ENCODE data around the gene ZNF407.

ZNF407 gene

DNA sequence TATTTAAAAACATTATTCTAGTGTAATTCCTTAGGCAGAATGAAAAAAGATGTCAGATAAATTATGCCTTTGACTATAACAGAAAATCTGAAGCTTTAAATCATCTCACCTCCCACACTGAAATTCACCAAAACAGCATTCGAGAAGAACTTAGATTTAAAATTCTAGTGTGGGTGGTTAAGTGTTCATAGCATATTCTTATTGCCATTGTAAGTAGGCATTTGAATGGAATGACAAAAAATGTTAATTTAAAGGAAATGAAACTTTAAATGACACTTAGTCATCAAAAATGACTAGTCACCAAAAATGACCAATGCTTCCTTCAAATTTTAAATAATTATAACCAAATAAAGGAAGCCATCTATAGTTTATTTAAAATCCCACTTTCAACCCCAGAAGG is 7.0 kb upstream of the ZNF407 start:
- no peak overlapping the region for H2AFZ ChIP-seq (ENCODE audit: low read length)
- H3K9me2 ChIP-seq (replicated peaks; ENCODE audit: insufficient read depth, low read length), result no peaks in the 10 kb centered on the region
- no peak overlapping the region for H3K4me2 ChIP-seq (ENCODE audit: low read depth, low read length)
- no peak overlapping the region for H3K4me3 ChIP-seq (ENCODE audit: low read length)
- H3K27me3 ChIP-seq (replicated peaks; ENCODE audit: insufficient read depth, low read length), result no peaks in the 10 kb centered on the region
- H3K36me3 ChIP-seq (replicated peaks; ENCODE audit: insufficient read depth, low read length), result no peaks in the 10 kb centered on the region
- no peak overlapping the region for H3K27ac ChIP-seq (ENCODE audit: low read length)
- H3K9ac ChIP-seq (ENCODE audit: low read length), result no peak overlapping the region
- H3K4me1 ChIP-seq (ENCODE audit: low read length), result peaks cover 43% of the 10 kb centered on the region
- no peaks in the 10 kb centered on the region for H3K9me3 ChIP-seq (replicated peaks; ENCODE audit: insufficient read depth, low read length)
- TF ChIP-seq EZH2phosphoT487 (IDR thresholded peaks at IDR 0.05; ENCODE audit: low read length), result no peak
- TF ChIP-seq, protein P1, sequence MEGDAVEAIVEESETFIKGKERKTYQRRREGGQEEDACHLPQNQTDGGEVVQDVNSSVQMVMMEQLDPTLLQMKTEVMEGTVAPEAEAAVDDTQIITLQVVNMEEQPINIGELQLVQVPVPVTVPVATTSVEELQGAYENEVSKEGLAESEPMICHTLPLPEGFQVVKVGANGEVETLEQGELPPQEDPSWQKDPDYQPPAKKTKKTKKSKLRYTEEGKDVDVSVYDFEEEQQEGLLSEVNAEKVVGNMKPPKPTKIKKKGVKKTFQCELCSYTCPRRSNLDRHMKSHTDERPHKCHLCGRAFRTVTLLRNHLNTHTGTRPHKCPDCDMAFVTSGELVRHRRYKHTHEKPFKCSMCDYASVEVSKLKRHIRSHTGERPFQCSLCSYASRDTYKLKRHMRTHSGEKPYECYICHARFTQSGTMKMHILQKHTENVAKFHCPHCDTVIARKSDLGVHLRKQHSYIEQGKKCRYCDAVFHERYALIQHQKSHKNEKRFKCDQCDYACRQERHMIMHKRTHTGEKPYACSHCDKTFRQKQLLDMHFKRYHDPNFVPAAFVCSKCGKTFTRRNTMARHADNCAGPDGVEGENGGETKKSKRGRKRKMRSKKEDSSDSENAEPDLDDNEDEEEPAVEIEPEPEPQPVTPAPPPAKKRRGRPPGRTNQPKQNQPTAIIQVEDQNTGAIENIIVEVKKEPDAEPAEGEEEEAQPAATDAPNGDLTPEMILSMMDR (IDR thresholded peaks at IDR 0.05; ENCODE audit: low read length), result no peak
- TF ChIP-seq EZH2 (optimal IDR thresholded peaks at IDR 0.05; ENCODE audit: low read depth, low read length), result no peak
- no peaks in the 10 kb centered on the region for H4K20me1 ChIP-seq (ENCODE audit: insufficient read depth, low read length)
- 0 out of 2 replicates have a peak, but pooled peaks cover 6% of the 10 kb centered on the region for H3K79me2 ChIP-seq (ENCODE audit: low read length)
- H3F3A ChIP-seq (ENCODE audit: insufficient read depth, low read length), result peaks cover 17% of the 10 kb centered on the region
- DNase-seq, result no peak

DNA sequence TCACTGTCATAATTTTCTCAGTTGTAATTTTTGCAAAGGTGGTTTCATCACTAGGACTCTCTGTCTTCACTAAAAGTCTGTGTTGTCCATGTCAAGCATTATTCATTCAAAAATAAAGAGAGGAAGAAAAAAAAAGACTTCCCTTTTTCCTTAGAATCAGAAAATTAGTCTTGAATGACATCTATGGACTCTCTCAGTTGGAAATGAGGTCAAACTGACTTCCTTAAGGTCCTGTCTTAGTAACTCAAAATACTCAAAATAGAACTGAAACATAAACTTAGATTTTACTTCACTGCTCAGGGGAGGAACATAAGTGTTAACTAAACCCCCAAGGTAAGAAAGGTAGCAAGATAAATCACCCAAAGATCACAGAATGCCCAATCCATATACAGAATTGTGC is 2.2 kb upstream of the ZNF407 start:
- Histone ChIP-seq H3K9ac (ENCODE audit: low read length) (no peak overlapping the region), H3K4me1 (ENCODE audit: low read length) (peaks cover 34% of the 10 kb centered on the region), H3K79me2 (ENCODE audit: low read length) (peaks cover 41% of the 10 kb centered on the region), H3K9me3 (replicated peaks; ENCODE audit: insufficient read depth, low read length) (no peaks in the 10 kb centered on the region), H3K27ac (ENCODE audit: low read length) (peak overlapping the region; percentile 10; the same call in 1 of the 2 replicates), H3K4me2 (ENCODE audit: low read depth, low read length) (peak overlapping the region; percentile 76; the same call in 1 of the 2 replicates), H2AFZ (ENCODE audit: low read length) (no peak overlapping the region), H4K20me1 (ENCODE audit: insufficient read depth, low read length) (no peaks in the 10 kb centered on the region), H3K36me3 (replicated peaks; ENCODE audit: insufficient read depth, low read length) (no peaks in the 10 kb centered on the region), H3K27me3 (replicated peaks; ENCODE audit: insufficient read depth, low read length) (no peaks in the 10 kb centered on the region), H3K4me3 (ENCODE audit: low read length) (no peak overlapping the region), H3K9me2 (replicated peaks; ENCODE audit: insufficient read depth, low read length) (no peaks in the 10 kb centered on the region), H3F3A (ENCODE audit: insufficient read depth, low read length) (peaks cover 16% of the 10 kb centered on the region)
- TF ChIP-seq EZH2phosphoT487 (IDR thresholded peaks at IDR 0.05; ENCODE audit: low read length) (no peak), EZH2 (optimal IDR thresholded peaks at IDR 0.05; ENCODE audit: low read depth, low read length) (no peak)
- TF ChIP-seq, protein P1 (IDR thresholded peaks at IDR 0.05; ENCODE audit: low read length), result no peak
- DNase-seq, result no peak

DNA sequence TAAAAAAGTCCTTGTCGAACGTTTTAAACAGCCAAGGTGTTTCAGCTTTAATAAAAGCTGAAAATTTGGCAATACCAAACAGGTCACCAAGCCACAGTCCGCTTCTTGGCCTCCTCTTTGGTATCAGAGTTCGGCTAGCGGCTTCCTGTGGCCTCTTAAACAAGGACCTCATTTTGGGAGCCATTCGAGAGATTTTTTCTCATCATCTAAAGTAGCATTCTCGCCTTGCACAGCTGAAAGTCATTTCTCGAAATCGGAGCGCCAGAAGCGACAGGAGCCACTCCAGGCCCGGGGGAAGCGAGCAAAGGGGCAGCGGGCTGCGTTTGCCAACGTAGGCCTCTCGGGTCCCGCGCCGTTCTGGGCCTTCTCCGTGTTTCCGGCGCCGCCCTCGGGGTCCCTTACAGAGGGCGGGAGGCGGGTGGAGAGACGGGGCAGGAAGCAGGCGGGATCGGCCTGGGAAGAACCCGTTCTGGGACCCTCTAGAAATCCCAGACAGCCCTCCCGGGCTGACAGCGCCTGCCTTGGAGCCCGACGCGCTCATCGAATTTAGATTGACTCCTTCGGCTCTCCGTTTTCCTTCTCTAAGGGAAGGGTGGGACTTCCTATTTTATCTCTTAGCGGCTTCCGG is 522 bp upstream of the ZNF407 start:
- TF ChIP-seq, protein P1 (IDR thresholded peaks at IDR 0.05; ENCODE audit: low read length), result no peak
- no peak for TF ChIP-seq EZH2phosphoT487 (IDR thresholded peaks at IDR 0.05; ENCODE audit: low read length)
- no peak for TF ChIP-seq EZH2 (optimal IDR thresholded peaks at IDR 0.05; ENCODE audit: low read depth, low read length)
- peak overlapping the region; percentile 93 for H3K9ac ChIP-seq (ENCODE audit: low read length)
- H3K27me3 ChIP-seq (replicated peaks; ENCODE audit: insufficient read depth, low read length), result no peaks in the 10 kb centered on the region
- H3K27ac ChIP-seq (ENCODE audit: low read length), result peak overlapping the region; percentile 91
- peak overlapping the region; percentile 86 for H3K4me3 ChIP-seq (ENCODE audit: low read length)
- H3K36me3 ChIP-seq (replicated peaks; ENCODE audit: insufficient read depth, low read length), result no peaks in the 10 kb centered on the region
- H3K4me2 ChIP-seq (ENCODE audit: low read depth, low read length), result peak overlapping the region; percentile 76
- peaks cover 20% of the 10 kb centered on the region for H3K4me1 ChIP-seq (ENCODE audit: low read length)
- H2AFZ ChIP-seq (ENCODE audit: low read length), result peak overlapping the region; percentile 92
- no peaks in the 10 kb centered on the region for H3K9me3 ChIP-seq (replicated peaks; ENCODE audit: insufficient read depth, low read length)
- peaks cover 57% of the 10 kb centered on the region for H3K79me2 ChIP-seq (ENCODE audit: low read length)
- DNase-seq, result peak; percentile 72
- H3F3A ChIP-seq (ENCODE audit: insufficient read depth, low read length), result peaks cover 16% of the 10 kb centered on the region
- H4K20me1 ChIP-seq (ENCODE audit: insufficient read depth, low read length), result no peaks in the 10 kb centered on the region
- no peaks in the 10 kb centered on the region for H3K9me2 ChIP-seq (replicated peaks; ENCODE audit: insufficient read depth, low read length)

Measured in MM.1S (cell line).